Activated T-helper 2 cell treated with anti-CD3 and anti-CD28 coated beads, Interferon-gamma antibody, Interleukin-2, Interleukin-4, amounts not matched to agents 10 μg/mL and 5 μg/mL and 100 μg/mL, durations not matched to agents 14 hours and 24 hours and 36 hours (primary cell): ENCODE measurements around the gene CBR3. TPM values are rescaled to one million over a fixed set of nuclear protein-coding genes. Genes with fewer than 3 reads are reported as not detected.

ENCODE experiments used
- DNase-seq: peaks from one replicate; pipeline ENCODE4 v3.0.0; 2021; ENCODE audit warnings: low spot score
- H3K27ac Mint-ChIP-seq: one replicate; pipeline ENCODE4 v1.8.0; 2021; ENCODE audit warnings: mixed read lengths
- H3K27me3 Mint-ChIP-seq: one replicate; pipeline ENCODE4 v1.8.0; 2021; ENCODE audit warnings: low read depth, mixed read lengths
- H3K36me3 Mint-ChIP-seq: one replicate; pipeline ENCODE4 v1.8.0; 2021; ENCODE audit warnings: low read depth, mixed read lengths
- H3K4me1 Mint-ChIP-seq: one replicate; pipeline ENCODE4 v1.8.0; 2021; ENCODE audit warnings: low read depth, mixed read lengths
- H3K4me3 Mint-ChIP-seq: one replicate; pipeline ENCODE4 v1.8.0; 2021; ENCODE audit warnings: low read depth, mild to moderate bottlenecking, moderate library complexity, mixed read lengths
- H3K9me3 Mint-ChIP-seq: one replicate; pipeline ENCODE4 v1.8.0; 2021; ENCODE audit warnings: mixed read lengths
- intact Hi-C: fragments of 100-400 bp; cut with micrococcal nuclease; formaldehyde crosslinking; loops from one replicate; pipeline ENCODE4 v1.15.1; 2023
- total RNA-seq: library from RNA; stranded (reverse); gene quantifications from 2 replicates; pipeline ENCODE4 v1.2.3, GENCODE V29; 2022

The CBR3 gene
- total RNA-seq, 1 donor from 2014 or later = 23.2 TPM

DNA sequence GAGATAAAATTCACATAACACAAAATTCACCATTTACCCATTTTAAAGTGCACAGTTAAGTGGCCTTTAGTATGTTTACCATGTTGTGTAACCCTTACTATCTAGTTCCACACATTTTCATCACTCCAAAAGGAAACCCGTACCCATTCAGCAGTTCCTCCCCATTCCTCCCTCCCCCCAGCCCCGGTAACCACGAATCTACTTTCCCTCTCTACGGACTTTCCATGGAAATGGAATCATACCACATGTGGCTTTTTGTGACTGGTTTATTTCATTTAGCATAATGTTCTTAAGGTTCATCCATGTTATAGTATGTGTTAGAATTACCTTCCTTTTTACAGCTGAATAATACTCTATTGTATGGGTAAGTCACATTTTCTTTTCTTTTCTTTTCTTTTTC, 32.7 kb downstream of the CBR3 start:
- Mint-ChIP-seq H3K9me3 (no peaks in the 10 kb centered on the region), H3K36me3 (peaks cover 38% of the 10 kb centered on the region), H3K4me1 (peaks cover 8% of the 10 kb centered on the region), H3K27ac (no peak overlapping the region), H3K4me3 (no peak overlapping the region), H3K27me3 (no peaks in the 10 kb centered on the region)
- intact Hi-C loops = no loop called here
- DNase-seq = no peak

DNA sequence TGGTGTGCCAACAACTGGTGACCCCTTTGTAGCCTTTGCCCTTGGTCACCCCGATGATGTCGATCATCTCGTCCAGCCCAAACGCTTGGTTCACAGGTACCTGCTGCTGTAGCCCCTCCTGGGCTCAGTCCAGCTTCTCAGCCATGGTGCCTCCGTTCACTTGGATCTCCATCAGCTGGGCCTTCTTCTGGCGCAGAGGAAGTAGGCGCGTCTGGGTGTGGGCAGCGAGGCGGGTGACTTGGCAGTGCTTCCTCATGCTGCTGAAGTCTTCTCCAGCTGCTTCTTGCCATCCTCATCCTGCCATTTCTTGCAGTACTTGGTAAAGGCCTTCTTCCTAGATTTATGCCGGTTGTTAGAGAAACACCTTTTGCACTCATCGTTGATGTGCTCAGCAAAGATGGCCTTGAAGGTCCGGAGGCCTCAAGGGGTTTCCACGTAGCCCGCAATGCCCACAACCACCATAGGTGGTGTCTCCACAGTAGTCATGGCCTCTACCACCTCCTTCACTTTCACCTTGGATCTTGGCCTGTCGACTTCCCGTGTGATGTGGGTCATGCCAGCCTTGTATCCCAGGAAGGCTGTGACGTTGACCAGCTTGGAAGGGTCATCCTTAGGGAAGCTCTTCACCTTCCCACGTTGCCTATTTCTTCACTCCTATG, 34.7 kb downstream of the CBR3 start:
- intact Hi-C loops = no loop called here
- Mint-ChIP-seq H3K4me1 (peaks cover 7% of the 10 kb centered on the region), H3K27ac (no peak overlapping the region), H3K36me3 (peaks cover 34% of the 10 kb centered on the region), H3K4me3 (no peak overlapping the region), H3K9me3 (no peaks in the 10 kb centered on the region), H3K27me3 (no peaks in the 10 kb centered on the region)
- DNase-seq = no peak

DNA sequence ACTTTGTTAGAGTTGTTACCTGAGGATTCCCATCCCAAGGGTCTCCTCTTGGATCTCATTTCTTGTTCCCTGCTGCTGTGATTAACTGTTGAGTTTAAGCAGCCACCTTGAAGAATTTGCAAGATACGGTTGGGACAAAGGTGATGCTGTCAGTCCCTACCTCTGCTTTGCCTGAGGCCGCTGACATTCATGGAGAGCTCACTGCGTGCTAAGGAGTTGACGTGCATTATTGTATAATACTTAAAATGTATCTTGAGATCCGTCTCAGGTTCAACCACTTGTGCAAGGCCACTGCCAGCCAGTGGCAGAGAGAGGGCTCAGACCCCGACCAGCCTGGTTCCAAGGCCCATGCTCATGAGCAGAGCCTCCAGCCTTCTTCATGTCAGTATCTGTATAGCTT, 35.9 kb downstream of the CBR3 start:
- Mint-ChIP-seq H3K4me1 (peaks cover 8% of the 10 kb centered on the region), H3K36me3 (peaks cover 29% of the 10 kb centered on the region), H3K27me3 (no peaks in the 10 kb centered on the region), H3K9me3 (no peaks in the 10 kb centered on the region), H3K27ac (no peak overlapping the region), H3K4me3 (no peak overlapping the region)
- intact Hi-C loops = no loop called here
- DNase-seq = no peak

DNA sequence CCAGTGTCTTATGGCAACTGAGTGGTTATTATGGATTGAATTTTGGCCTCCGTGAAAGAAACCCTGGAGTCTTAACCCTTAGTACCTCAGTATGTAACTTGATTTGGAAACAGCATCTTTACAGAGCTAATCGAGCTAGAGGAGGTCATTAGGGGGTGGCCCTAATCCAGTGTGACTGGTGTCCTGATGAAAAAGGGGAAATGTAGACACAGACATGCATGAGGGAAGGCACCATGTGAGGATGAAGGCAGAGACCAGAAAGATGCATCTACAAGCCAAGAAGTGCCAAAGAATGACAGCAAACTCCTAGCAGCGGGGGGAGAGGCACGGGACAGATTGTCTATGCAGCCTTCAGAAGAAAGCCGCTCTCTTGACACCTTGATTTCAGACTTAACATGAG, 36.5 kb downstream of the CBR3 start:
- peaks cover 28% of the 10 kb centered on the region for H3K36me3 Mint-ChIP-seq
- intact Hi-C loops = no loop called here
- no peaks in the 10 kb centered on the region for H3K27me3 Mint-ChIP-seq
- peaks cover 8% of the 10 kb centered on the region for H3K4me1 Mint-ChIP-seq
- H3K4me3 Mint-ChIP-seq = no peak overlapping the region
- DNase-seq = no peak
- H3K9me3 Mint-ChIP-seq = no peaks in the 10 kb centered on the region
- H3K27ac Mint-ChIP-seq = peak overlapping the region; percentile 10

DNA sequence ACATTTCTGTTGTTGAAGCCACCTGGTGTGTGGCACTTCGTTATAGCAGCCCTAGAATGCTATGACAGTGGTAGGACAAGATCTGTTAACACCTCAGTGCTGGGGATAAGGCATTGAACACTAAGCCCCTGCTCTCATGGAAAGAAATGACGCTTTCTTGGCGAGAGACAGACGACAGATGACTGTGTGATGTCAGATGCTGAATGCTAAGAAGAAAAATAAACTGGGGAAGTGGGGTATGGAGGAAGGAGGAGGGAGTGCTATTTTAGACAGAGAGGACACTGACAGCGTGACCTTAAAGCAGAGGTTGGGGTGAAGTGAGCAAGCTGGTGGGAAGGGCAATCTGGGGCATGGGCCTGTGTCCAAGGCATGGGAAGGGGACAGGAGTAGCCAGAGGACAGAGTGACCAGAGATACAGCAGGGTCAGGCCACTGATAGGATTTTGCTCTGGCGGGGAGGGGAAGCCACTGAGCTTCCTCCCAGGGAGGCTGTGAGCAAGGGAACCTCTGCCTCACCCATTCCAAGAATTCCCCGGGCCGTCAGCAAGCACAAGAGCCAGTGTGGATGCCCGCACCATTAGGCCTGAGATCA, 37.0 kb downstream of the CBR3 start:
- Mint-ChIP-seq H3K4me1 (peaks cover 8% of the 10 kb centered on the region), H3K27ac (peak overlapping the region; percentile 10), H3K9me3 (no peaks in the 10 kb centered on the region), H3K36me3 (peaks cover 25% of the 10 kb centered on the region), H3K27me3 (no peaks in the 10 kb centered on the region), H3K4me3 (no peak overlapping the region)
- no peak for DNase-seq
- intact Hi-C loops = no loop called here

DNA sequence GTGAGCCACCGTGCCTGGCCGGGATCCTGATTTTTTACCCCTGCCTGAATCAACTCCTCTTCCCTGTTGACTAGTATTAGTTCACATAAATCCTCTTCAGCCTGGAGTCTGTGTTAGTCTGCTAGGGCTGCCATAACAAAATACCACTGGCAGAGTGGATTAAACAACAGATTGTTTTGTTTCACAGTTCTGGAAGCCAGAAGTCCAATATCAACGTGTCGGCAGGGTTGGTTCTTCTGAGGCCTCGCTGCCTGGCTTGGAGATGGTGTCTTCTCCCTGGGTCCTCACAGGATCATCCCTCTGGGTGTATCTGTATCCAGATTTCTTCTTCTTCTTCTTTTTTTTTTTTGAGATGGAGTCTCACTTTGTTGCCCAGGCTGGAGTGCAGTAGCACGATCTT, 39.9 kb downstream of the CBR3 start:
- intact Hi-C loops = loop anchor here (1.0 kb wide), 1 partner anchor 18 kb away; the partner anchor contains the start of gene DOP1B
- Mint-ChIP-seq H3K27me3 (no peaks in the 10 kb centered on the region), H3K4me3 (no peak overlapping the region), H3K36me3 (peaks cover 18% of the 10 kb centered on the region), H3K4me1 (peaks cover 8% of the 10 kb centered on the region), H3K27ac (no peak overlapping the region), H3K9me3 (no peaks in the 10 kb centered on the region)
- DNase-seq = no peak

- no peaks in the 10 kb centered on the region for H3K27me3 Mint-ChIP-seq
- intact Hi-C loops = no loop called here
- H3K4me3 Mint-ChIP-seq = no peak overlapping the region
- no peak for DNase-seq
- H3K9me3 Mint-ChIP-seq = no peaks in the 10 kb centered on the region
- no peak overlapping the region for H3K27ac Mint-ChIP-seq
- peaks cover 8% of the 10 kb centered on the region for H3K4me1 Mint-ChIP-seq
- peaks cover 15% of the 10 kb centered on the region for H3K36me3 Mint-ChIP-seq
Measured at GRCh38 chr21:36175771-36176565, 41.1 kb downstream of the CBR3 start.

DNA sequence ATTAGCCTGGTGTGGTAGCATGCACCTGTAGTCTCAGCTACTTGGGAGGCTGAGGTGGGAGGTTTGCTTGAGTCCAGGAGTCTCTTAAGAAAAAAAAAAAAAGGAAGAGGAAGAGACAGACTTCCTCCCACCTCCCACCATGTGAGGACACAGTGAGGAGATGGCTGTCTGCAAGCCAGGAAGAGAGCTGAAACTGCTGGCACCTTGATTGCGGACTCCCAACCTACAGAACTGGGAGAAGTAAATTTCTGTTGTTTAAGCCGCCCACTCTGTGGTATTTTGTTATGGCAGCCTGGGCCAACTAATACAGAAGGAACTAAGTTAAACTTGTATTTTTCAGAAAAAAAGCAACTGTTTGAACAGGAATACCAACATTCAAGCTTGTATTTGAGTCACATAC, 43.5 kb downstream of the CBR3 start:
- peaks cover 14% of the 10 kb centered on the region for H3K36me3 Mint-ChIP-seq
- no peaks in the 10 kb centered on the region for H3K27me3 Mint-ChIP-seq
- H3K4me1 Mint-ChIP-seq = peaks cover 6% of the 10 kb centered on the region
- no peak overlapping the region for H3K27ac Mint-ChIP-seq
- H3K9me3 Mint-ChIP-seq = no peaks in the 10 kb centered on the region
- no peak overlapping the region for H3K4me3 Mint-ChIP-seq
- intact Hi-C loops = no loop called here
- no peak for DNase-seq

DNA sequence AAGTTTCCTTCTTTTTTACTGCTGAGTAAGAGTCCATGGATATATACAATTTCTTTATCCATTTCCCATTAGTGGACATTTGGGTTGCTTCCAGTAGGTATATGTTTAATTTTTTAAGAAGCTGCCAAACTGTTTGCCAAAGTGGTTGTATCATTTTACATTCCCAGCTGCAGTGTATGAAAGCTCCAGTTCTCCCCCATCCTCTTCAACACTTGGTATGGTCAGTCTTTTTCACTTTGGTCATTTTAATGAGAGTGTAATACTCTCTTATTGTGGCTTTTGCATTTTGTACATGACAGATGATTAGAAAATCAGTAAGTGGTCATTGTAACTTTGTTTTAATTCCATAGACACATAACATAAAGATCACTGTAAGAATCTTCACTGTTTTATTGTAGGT, 44.3 kb downstream of the CBR3 start:
- Mint-ChIP-seq H3K36me3 (peaks cover 14% of the 10 kb centered on the region), H3K9me3 (no peaks in the 10 kb centered on the region), H3K4me1 (peaks cover 2% of the 10 kb centered on the region), H3K4me3 (no peak overlapping the region), H3K27me3 (no peaks in the 10 kb centered on the region), H3K27ac (no peak overlapping the region)
- no peak for DNase-seq
- intact Hi-C loops = no loop called here

DNA sequence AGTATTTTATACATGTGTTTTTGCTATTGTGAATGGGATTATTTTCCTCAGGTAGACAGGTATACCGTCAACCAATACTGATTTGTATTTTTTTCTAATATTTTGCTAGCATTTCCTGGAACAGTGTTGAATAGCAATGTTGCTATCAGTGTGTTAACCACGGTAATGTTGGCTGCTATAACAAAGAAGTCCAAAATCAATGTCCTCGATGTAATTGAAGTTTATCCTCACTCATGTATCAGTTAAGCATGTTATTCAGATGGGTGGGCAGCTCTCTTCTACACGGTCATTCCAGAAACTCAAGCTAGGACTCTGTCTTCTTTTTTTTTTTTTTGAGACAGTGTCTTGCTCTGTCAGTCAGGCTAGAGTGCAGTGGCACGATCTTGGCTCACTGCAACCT, 46.1 kb downstream of the CBR3 start:
- no peaks in the 10 kb centered on the region for H3K9me3 Mint-ChIP-seq
- H3K27me3 Mint-ChIP-seq = no peaks in the 10 kb centered on the region
- peaks cover 14% of the 10 kb centered on the region for H3K36me3 Mint-ChIP-seq
- H3K4me3 Mint-ChIP-seq = no peak overlapping the region
- H3K27ac Mint-ChIP-seq = no peak overlapping the region
- intact Hi-C loops = no loop called here
- H3K4me1 Mint-ChIP-seq = peaks cover 3% of the 10 kb centered on the region
- no peak for DNase-seq

GRCh38 chr21:36183144-36183795, 48.4 kb downstream of the CBR3 start:
- Mint-ChIP-seq H3K9me3 (no peaks in the 10 kb centered on the region), H3K27me3 (no peaks in the 10 kb centered on the region), H3K27ac (no peak overlapping the region), H3K4me1 (peaks cover 4% of the 10 kb centered on the region), H3K4me3 (no peak overlapping the region), H3K36me3 (peaks cover 12% of the 10 kb centered on the region)
- DNase-seq = no peak
- intact Hi-C loops = no loop called here

DNA sequence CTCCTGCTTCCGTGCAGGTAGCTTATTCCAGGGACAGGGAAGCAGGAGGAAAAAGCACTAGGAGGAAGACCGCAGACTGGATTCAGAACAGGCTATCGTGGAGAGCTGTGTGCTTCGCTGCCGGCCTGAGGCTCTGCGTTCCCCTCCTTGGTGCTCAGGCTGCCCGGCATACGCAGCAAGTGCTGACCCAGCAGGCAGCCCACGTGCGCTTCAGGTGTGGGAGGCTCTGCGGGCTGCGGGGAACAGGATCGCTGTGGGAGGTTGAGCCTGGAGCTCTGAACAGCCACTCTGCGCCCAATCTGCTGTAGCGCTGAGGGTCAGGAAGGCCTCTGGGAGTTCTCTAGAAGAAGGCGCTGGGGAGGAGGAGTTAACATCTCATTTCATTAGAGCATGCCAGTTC, 49.7 kb downstream of the CBR3 start:
- H3K4me1 Mint-ChIP-seq = peaks cover 9% of the 10 kb centered on the region
- H3K4me3 Mint-ChIP-seq = no peak overlapping the region
- no peak for DNase-seq
- intact Hi-C loops = no loop called here
- H3K27me3 Mint-ChIP-seq = no peaks in the 10 kb centered on the region
- H3K27ac Mint-ChIP-seq = no peak overlapping the region
- H3K9me3 Mint-ChIP-seq = no peaks in the 10 kb centered on the region
- H3K36me3 Mint-ChIP-seq = peaks cover 9% of the 10 kb centered on the region

- Mint-ChIP-seq H3K36me3 (peaks cover 7% of the 10 kb centered on the region), H3K4me1 (peaks cover 9% of the 10 kb centered on the region), H3K4me3 (no peak overlapping the region), H3K27ac (no peak overlapping the region), H3K27me3 (no peaks in the 10 kb centered on the region), H3K9me3 (no peaks in the 10 kb centered on the region)
- DNase-seq = no peak
- intact Hi-C loops = no loop called here
Measured at GRCh38 chr21:36185523-36185922, 50.6 kb downstream of the CBR3 start.
